SH-SY5Y (cell line): ENCODE results near the gene CALHM1.

Experiments used
- GATA2 ChIP-seq: IDR thresholded peaks from 2 replicates; pipeline ENCODE4 v1.6.1; 2011; ENCODE audit warnings: mild to moderate bottlenecking, low read depth, low read length
- GATA3 ChIP-seq: IDR thresholded peaks from 2 replicates; pipeline ENCODE4 v1.6.1; 2011; ENCODE audit warnings: low read depth, mild to moderate bottlenecking, low read length, moderate library complexity

GRCh38 chr10:103473261-103473671 is 14.6 kb upstream of the CALHM1 start:
- TF ChIP-seq GATA2 (no peak), GATA3 (no peak)
